ENCODE measurements around the gene MCUB.

DNA sequence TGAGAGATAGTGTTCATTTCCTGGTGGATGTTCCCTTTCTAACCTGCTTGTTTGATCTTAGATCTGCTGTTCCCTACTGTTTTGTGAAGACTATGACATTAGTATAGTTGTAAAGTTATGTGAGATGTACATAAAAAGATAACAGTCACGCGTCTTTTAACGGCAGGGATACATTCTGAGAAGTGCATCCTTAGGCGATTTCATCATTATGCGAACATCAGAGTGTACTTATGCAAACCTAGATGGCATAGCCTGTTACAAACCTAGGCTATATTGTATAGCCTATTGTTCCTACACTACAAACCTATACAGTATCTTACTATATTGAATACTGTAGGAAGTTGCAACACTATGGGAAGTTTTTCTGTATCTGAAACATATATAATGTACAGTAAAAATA is 50.4 kb downstream of the MCUB start:
- TF ChIP-seq, protein P1, sequence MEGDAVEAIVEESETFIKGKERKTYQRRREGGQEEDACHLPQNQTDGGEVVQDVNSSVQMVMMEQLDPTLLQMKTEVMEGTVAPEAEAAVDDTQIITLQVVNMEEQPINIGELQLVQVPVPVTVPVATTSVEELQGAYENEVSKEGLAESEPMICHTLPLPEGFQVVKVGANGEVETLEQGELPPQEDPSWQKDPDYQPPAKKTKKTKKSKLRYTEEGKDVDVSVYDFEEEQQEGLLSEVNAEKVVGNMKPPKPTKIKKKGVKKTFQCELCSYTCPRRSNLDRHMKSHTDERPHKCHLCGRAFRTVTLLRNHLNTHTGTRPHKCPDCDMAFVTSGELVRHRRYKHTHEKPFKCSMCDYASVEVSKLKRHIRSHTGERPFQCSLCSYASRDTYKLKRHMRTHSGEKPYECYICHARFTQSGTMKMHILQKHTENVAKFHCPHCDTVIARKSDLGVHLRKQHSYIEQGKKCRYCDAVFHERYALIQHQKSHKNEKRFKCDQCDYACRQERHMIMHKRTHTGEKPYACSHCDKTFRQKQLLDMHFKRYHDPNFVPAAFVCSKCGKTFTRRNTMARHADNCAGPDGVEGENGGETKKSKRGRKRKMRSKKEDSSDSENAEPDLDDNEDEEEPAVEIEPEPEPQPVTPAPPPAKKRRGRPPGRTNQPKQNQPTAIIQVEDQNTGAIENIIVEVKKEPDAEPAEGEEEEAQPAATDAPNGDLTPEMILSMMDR (IDR thresholded peaks at IDR 0.05) = no peak
- TF ChIP-seq POLR2A (IDR thresholded peaks at IDR 0.05) = no peak
